GM23338 (cell line): ENCODE measurements around the gene PCNT.

Experiments
- JUNB ChIP-seq: IDR thresholded peaks from one replicate; pipeline ENCODE4 v1.6.1; 2016; ENCODE audit warnings: antibody characterized with exemption; ENCODE audit not compliant: unreplicated experiment
- TF ChIP-seq, protein P1 (sequence below), 2 experiments: fragments of 200-600 bp in 1 of 2; sonication (generic) in 1 of 2; conservative IDR thresholded peaks; 2 replicates each; pipeline versions ENCODE4 v1.5.1 to v1.6.1; 2016 to 2017; ENCODE audit warnings: antibody characterized with exemption in 2 of 2, low read depth in 2 of 2, mild to moderate bottlenecking in 2 of 2, moderate library complexity in 1 of 2

DNA sequence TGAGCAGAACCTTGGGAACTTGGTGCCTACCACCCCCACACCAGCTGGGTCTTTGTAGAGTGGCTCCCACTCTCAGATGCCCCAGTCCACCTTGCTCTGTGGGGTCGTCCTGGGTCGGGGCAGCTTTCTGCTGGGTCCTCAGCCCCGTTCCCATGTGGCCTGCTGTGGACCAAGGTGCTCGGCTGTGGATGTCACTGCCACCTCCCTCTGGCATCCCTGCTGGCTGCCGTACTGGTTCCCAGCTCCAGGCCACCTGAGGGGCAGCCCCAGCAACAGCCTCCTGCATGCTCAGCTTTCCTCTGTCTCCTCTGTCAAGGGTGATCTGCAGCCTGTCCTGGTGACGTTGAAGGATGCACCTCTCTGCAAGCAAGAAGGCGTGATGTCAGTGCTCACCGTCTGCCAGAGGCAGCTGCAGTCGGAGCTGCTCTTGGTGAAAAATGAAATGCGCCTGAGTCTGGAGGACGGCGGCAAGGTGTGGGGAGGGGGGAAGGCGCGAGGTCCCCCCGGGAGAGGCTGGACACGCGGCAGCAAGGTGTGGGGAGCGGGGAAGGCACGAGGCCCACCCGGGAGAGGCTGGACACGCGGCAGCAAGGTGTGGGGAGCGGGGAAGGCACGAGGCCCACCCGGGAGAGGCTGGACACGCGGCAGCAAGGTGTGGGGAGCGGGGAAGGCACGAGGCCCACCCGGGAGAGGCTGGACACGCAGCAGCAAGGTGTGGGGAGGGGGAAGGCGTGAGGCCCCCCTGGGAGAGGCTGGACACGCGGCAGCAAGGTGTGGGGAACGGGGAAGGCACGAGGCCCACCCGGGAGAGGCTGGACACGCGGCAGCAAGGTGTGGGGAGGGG, 88.8 kb downstream of the PCNT start:
- TF ChIP-seq, protein P1, sequence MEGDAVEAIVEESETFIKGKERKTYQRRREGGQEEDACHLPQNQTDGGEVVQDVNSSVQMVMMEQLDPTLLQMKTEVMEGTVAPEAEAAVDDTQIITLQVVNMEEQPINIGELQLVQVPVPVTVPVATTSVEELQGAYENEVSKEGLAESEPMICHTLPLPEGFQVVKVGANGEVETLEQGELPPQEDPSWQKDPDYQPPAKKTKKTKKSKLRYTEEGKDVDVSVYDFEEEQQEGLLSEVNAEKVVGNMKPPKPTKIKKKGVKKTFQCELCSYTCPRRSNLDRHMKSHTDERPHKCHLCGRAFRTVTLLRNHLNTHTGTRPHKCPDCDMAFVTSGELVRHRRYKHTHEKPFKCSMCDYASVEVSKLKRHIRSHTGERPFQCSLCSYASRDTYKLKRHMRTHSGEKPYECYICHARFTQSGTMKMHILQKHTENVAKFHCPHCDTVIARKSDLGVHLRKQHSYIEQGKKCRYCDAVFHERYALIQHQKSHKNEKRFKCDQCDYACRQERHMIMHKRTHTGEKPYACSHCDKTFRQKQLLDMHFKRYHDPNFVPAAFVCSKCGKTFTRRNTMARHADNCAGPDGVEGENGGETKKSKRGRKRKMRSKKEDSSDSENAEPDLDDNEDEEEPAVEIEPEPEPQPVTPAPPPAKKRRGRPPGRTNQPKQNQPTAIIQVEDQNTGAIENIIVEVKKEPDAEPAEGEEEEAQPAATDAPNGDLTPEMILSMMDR (conservative IDR thresholded peaks at IDR 0.05; ENCODE audit: low read depth in 2 of 2) = no peak
- no peak for TF ChIP-seq JUNB
